Neural progenitor cell (in vitro differentiated cells): Measurements from ENCODE around the gene ST8SIA5. TPM values are rescaled to one million over a fixed set of nuclear protein-coding genes. Genes with fewer than 3 reads are reported as not detected.

Source experiments
- DNase-seq: peaks from one replicate; pipeline ENCODE4 v3.0.0-alpha.2; 2016; ENCODE audit warnings: low spot score
- H2AFZ ChIP-seq: fragments of 200-600 bp; sonication (generic); replicated peaks from 2 replicates; pipeline ENCODE4 v1.6.1; 2016; ENCODE audit warnings: antibody characterized with exemption
- H3F3A ChIP-seq: fragments of 200-600 bp; sonication (generic); 2 replicates; pipeline ENCODE4 v1.6.1; 2016; ENCODE audit warnings: antibody characterized with exemption, low read depth
- H3K27ac ChIP-seq: fragments of 200-600 bp; sonication (generic); 2 replicates; pipeline ENCODE4 v1.5.1; 2016; ENCODE audit warnings: mild to moderate bottlenecking
- H3K27me3 ChIP-seq: fragments of 200-600 bp; sonication (generic); 2 replicates; pipeline ENCODE4 v1.6.1; 2016; ENCODE audit warnings: mild to moderate bottlenecking, moderate library complexity
- H3K36me3 ChIP-seq: fragments of 200-600 bp; sonication (generic); 2 replicates; pipeline ENCODE4 v1.5.1; 2016
- H3K4me1 ChIP-seq: fragments of 200-600 bp; sonication (generic); 2 replicates; pipeline ENCODE4 v1.6.1; 2016; ENCODE audit warnings: mixed run types
- H3K4me2 ChIP-seq: fragments of 200-600 bp; sonication (generic); 2 replicates; pipeline ENCODE4 v1.6.1; 2016
- H3K4me3 ChIP-seq: fragments of 200-600 bp; sonication (generic); 2 replicates; pipeline ENCODE4 v1.5.1; 2016
- H3K79me2 ChIP-seq: fragments of 200-600 bp; sonication (generic); 2 replicates; pipeline ENCODE4 v1.6.1; 2016; ENCODE audit warnings: low read depth
- H3K9ac ChIP-seq: fragments of 200-600 bp; sonication (generic); 2 replicates; pipeline ENCODE4 v1.6.1; 2016
- H3K9me3 ChIP-seq: fragments of 200-600 bp; sonication (generic); 2 replicates; pipeline ENCODE4 v1.5.1; 2016; ENCODE audit warnings: low read depth
- H4K20me1 ChIP-seq: fragments of 200-600 bp; sonication (generic); 2 replicates; pipeline ENCODE4 v1.6.1; 2016; ENCODE audit warnings: low read depth
- H3K27ac Mint-ChIP-seq: 3 replicates; pipeline ENCODE4 v1.8.0; 2021; ENCODE audit warnings: mixed read lengths
- H3K27me3 Mint-ChIP-seq: 2 replicates; pipeline ENCODE4 v1.8.0; 2022; ENCODE audit warnings: low read depth, mild to moderate bottlenecking, inconsistent platforms, moderate library complexity, mixed read lengths; ENCODE audit not compliant: insufficient read depth
- H3K36me3 Mint-ChIP-seq: 3 replicates; pipeline ENCODE4 v1.8.0; 2021; ENCODE audit warnings: mixed read lengths
- H3K4me1 Mint-ChIP-seq: 3 replicates; pipeline ENCODE4 v1.8.0; 2021; ENCODE audit warnings: mixed read lengths
- H3K4me3 Mint-ChIP-seq: 3 replicates; pipeline ENCODE4 v1.8.0; 2021; ENCODE audit warnings: mild to moderate bottlenecking, moderate library complexity, mixed read lengths
- H3K9me3 Mint-ChIP-seq: 3 replicates; pipeline ENCODE4 v1.8.0; 2020; ENCODE audit warnings: mixed read lengths
- EZH2 ChIP-seq: fragments of 200-600 bp; sonication (generic); IDR thresholded peaks from 2 replicates; pipeline ENCODE4 v1.6.1; 2017; ENCODE audit warnings: antibody characterized with exemption, mild to moderate bottlenecking, moderate library complexity
- EZH2phosphoT487 ChIP-seq: fragments of 200-600 bp; sonication (generic); IDR thresholded peaks from 2 replicates; pipeline ENCODE4 v1.6.1; 2017; ENCODE audit warnings: antibody characterized with exemption
- small RNA-seq: library from RNA; depleted of rRNA; stranded (forward); fragments of <200 nt; gene quantifications from one replicate; pipeline ENCODE3, GENCODE V24; 2015
- total RNA-seq: library from RNA; depleted of rRNA; stranded (reverse); fragments of >200 nt; gene quantifications from 2 replicates; pipeline ENCODE4 v1.2.3, GENCODE V29; 2015; ENCODE audit warnings: low replicate concordance
- TF ChIP-seq, protein P1 (sequence below): fragments of 200-600 bp; sonication (generic); IDR thresholded peaks from 2 replicates; pipeline ENCODE4 v1.5.1; 2017; ENCODE audit warnings: antibody characterized with exemption, mild to moderate bottlenecking

Gene ST8SIA5
- total RNA-seq, 1 donor from 2014 or later = 0.04 TPM

DNA sequence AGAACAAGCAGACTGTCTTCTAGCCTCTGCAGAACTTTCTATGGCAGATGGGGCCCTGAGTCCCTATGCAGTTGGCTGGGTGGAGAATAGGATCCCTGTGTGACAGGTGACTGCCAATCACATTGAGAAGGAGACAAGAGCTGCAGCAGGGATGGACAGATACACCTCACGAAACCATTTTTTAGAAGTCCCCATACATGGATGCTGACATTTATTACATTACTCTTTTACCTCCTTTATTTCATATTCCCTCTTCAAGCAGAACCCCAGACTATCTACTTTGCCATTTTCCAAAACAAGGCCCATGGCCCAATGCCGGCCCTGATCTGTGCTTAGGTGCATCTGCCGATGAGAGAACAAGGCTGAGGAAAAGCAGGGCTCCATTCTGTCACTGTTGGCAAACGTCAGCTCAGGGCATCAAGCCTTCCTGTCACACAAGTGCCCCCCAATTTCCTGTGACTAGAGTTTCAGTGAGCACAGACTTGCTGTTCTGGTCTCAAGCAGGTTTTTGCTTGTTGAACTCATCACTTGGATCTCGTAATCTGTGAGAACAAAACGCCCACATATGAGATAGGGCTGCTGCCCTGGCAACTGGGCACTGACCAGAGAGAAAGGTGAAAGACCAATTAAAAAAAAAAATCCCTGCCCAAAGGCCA, 135.6 kb downstream of the ST8SIA5 start:
- no peak overlapping the region for H3K4me3 Mint-ChIP-seq
- no peak overlapping the region for H3K9ac ChIP-seq
- no peaks in the 10 kb centered on the region for H3K4me1 Mint-ChIP-seq
- no peak overlapping the region for H3K4me3 ChIP-seq
- H3K9me3 ChIP-seq = no peaks in the 10 kb centered on the region
- H3F3A ChIP-seq = no peaks in the 10 kb centered on the region
- H3K4me1 ChIP-seq = peaks cover 6% of the 10 kb centered on the region
- no peaks in the 10 kb centered on the region for H3K36me3 Mint-ChIP-seq
- H3K79me2 ChIP-seq = no peaks in the 10 kb centered on the region
- no peak for DNase-seq
- no peak overlapping the region for H3K27ac ChIP-seq
- no peaks in the 10 kb centered on the region for H3K27me3 ChIP-seq
- no peaks in the 10 kb centered on the region for H3K9me3 Mint-ChIP-seq
- no peak overlapping the region for H3K4me2 ChIP-seq
- H2AFZ ChIP-seq = no peak overlapping the region
- no peak overlapping the region for H3K27ac Mint-ChIP-seq
- no peaks in the 10 kb centered on the region for H4K20me1 ChIP-seq
- H3K27me3 Mint-ChIP-seq = peaks cover 10% of the 10 kb centered on the region
- TF ChIP-seq EZH2phosphoT487 (no peak), EZH2 (no peak)
- TF ChIP-seq, protein P1, sequence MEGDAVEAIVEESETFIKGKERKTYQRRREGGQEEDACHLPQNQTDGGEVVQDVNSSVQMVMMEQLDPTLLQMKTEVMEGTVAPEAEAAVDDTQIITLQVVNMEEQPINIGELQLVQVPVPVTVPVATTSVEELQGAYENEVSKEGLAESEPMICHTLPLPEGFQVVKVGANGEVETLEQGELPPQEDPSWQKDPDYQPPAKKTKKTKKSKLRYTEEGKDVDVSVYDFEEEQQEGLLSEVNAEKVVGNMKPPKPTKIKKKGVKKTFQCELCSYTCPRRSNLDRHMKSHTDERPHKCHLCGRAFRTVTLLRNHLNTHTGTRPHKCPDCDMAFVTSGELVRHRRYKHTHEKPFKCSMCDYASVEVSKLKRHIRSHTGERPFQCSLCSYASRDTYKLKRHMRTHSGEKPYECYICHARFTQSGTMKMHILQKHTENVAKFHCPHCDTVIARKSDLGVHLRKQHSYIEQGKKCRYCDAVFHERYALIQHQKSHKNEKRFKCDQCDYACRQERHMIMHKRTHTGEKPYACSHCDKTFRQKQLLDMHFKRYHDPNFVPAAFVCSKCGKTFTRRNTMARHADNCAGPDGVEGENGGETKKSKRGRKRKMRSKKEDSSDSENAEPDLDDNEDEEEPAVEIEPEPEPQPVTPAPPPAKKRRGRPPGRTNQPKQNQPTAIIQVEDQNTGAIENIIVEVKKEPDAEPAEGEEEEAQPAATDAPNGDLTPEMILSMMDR = no peak
- no peaks in the 10 kb centered on the region for H3K36me3 ChIP-seq

DNA sequence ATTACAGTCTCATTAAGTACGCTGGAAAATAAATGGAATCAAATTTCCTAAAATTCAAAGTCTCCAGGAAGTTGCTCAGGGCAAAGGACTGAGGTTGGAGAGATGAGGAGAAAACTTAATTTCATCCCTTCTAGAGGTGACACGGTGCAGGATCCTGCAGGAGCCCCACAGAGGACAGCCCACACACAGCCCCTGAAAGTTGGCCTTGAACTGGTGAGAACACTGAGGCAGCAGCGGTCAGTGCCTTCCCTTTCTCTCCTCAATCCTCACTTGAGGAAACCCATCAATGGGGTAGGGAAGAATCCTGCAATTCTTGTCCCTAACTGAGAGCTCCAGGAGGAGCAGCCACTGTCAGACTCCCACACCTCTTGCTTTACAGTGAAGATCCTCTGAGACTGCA, 137.3 kb downstream of the ST8SIA5 start:
- H3K79me2 ChIP-seq = no peaks in the 10 kb centered on the region
- no peak for DNase-seq
- no peaks in the 10 kb centered on the region for H3K36me3 ChIP-seq
- H3K9ac ChIP-seq = no peak overlapping the region
- no peaks in the 10 kb centered on the region for H3K27me3 ChIP-seq
- no peak overlapping the region for H3K27ac ChIP-seq
- no peak overlapping the region for H3K4me3 ChIP-seq
- no peaks in the 10 kb centered on the region for H3K4me1 Mint-ChIP-seq
- no peak for TF ChIP-seq EZH2
- TF ChIP-seq EZH2phosphoT487 = no peak
- TF ChIP-seq, protein P1 = no peak
- H3K27ac Mint-ChIP-seq = no peak overlapping the region
- H3K4me3 Mint-ChIP-seq = no peak overlapping the region
- H4K20me1 ChIP-seq = no peaks in the 10 kb centered on the region
- H3K9me3 Mint-ChIP-seq = no peaks in the 10 kb centered on the region
- no peaks in the 10 kb centered on the region for H3K36me3 Mint-ChIP-seq
- H3F3A ChIP-seq = no peaks in the 10 kb centered on the region
- no peak overlapping the region for H2AFZ ChIP-seq
- no peak overlapping the region for H3K4me2 ChIP-seq
- peaks cover 10% of the 10 kb centered on the region for H3K27me3 Mint-ChIP-seq
- no peaks in the 10 kb centered on the region for H3K9me3 ChIP-seq
- H3K4me1 ChIP-seq = peaks cover 6% of the 10 kb centered on the region

Small RNA genes within 50 kb of the gene (small RNA-seq; reads per million reads assigned to genes)
- gene AC090311.1 = not detected

Other genes starting within 250 kb of the ST8SIA5 start
- not detected in 2 replicates for gene LOXHD1, start 99.8 kb downstream of the ST8SIA5 start, total RNA-seq
- 26.4 and 39.4 TPM in 2 replicates for gene PIAS2, start 160.5 kb upstream of the ST8SIA5 start, total RNA-seq
- gene KATNAL2, start 160.5 kb upstream of the ST8SIA5 start, total RNA-seq = 28.6 and 39.9 TPM in 2 replicates